Sigmoid colon (tissue), 7 donors: Measurements from ENCODE around the gene HDAC2. TPM values are rescaled to one million over a fixed set of nuclear protein-coding genes. Genes with fewer than 3 reads are reported as not detected.

ENCODE experiments used
- DNase-seq: peaks from one replicate; pipeline ENCODE4 v3.0.0-alpha.2; 2019
- H3K27ac ChIP-seq, 4 donors: fragments of 200-600 bp; sonication (generic); one replicate each; pipeline ENCODE4 v1.5.1; 2016 to 2019; ENCODE audit warnings: mild to moderate bottlenecking in 1 of 4
- H3K27me3 ChIP-seq, 3 donors: fragments of 200-600 bp; sonication (generic); one replicate each; pipeline ENCODE4 v1.5.1; 2019; ENCODE audit warnings: mild to moderate bottlenecking in 1 of 3
- H3K36me3 ChIP-seq, 4 donors: fragments of 200-600 bp; sonication (generic); one replicate each; pipeline ENCODE4 v1.5.1; 2016 to 2019
- H3K4me1 ChIP-seq, 4 donors: fragments of 200-600 bp; sonication (generic); one replicate each; pipeline ENCODE4 v1.5.1; 2017 to 2019
- H3K4me3 ChIP-seq, 4 donors: fragments of 200-600 bp; sonication (generic); one replicate each; pipeline ENCODE4 v1.5.1; 2017 to 2019; ENCODE audit warnings: mild to moderate bottlenecking in 2 of 4, moderate library complexity in 1 of 4
- H3K9me3 ChIP-seq, 4 donors: fragments of 200-600 bp in 3 of 4; sonication (generic) in 3 of 4; one replicate each; pipeline versions ENCODE4 v1.5.1 to v1.6.1; 2013 to 2019
- CTCF ChIP-seq, 4 experiments: fragments of 450-650 bp in 3 of 4; fragments of 200-600 bp in 1 of 4; IDR thresholded peaks; one replicate each; pipeline ENCODE4 v1.5.1; 2016 to 2019; ENCODE audit warnings: antibody characterized with exemption in 4 of 4, mild to moderate bottlenecking in 3 of 4, moderate library complexity in 2 of 4
- EP300 ChIP-seq, 4 donors: sonication (generic); formaldehyde crosslinking; IDR thresholded peaks; one replicate each; pipeline ENCODE4 v1.6.1; 2017; ENCODE audit warnings: antibody characterized with exemption in 4 of 4
- POLR2A ChIP-seq, 2 donors: fragments of 450-650 bp; IDR thresholded peaks; one replicate each; pipeline ENCODE4 v1.6.1; 2016; ENCODE audit warnings: antibody characterized with exemption in 2 of 2, mild to moderate bottlenecking in 2 of 2, moderate library complexity in 2 of 2
- POLR2AphosphoS5 ChIP-seq, 4 donors: sonication (generic); formaldehyde crosslinking; IDR thresholded peaks; one replicate each; pipeline ENCODE4 v1.6.1; 2017; ENCODE audit warnings: antibody characterized with exemption in 4 of 4
- WGBS, 2 donors: extraction: QIAGEN DNeasy Blood & Tissue Kit; methylation state at CpG; one replicate each; pipeline ENCODE4 v1.1.7; 2013; 5-methylcytosine and 5-hydroxymethylcytosine counted together
- intact Hi-C: fragments of 100-400 bp; cut with DNase I; formaldehyde crosslinking; loops from one replicate; pipeline ENCODE4 v1.15.1; 2023
- polyA plus RNA-seq, 3 donors: library from polyadenylated mRNA; stranded (reverse); fragments of 200-250 nt; gene quantifications; one replicate each; pipeline ENCODE4 v1.2.3, GENCODE V29; 2013
- total RNA-seq, 4 donors: library from RNA; depleted of rRNA; stranded (reverse); fragments of >200 nt; gene quantifications; one replicate each; pipeline ENCODE4 v1.1.0, GENCODE V29; 2016
- donor health status: healthy with polysubstance abuse.
- donor health status: Bipolar disorder and iron deficiency.
- donor health status: healthy.

The HDAC2 gene
- total and polyA plus RNA-seq, 7 donors, result 44.4 to 71.7 (median 63.7) TPM

- Histone ChIP-seq H3K9me3 (no peaks in the 10 kb centered on the region), H3K4me1 (no peaks in the 10 kb centered on the region), H3K4me3 (no peak overlapping the region), H3K27ac (no peak overlapping the region), H3K27me3 (no peaks in the 10 kb centered on the region), H3K36me3 (peaks cover 0 to 55% (median 3%) of the 10 kb centered on the region in 4 donors)
- TF ChIP-seq CTCF (IDR thresholded peaks at IDR 0.05), result no peak
- no peak for TF ChIP-seq EP300 (IDR thresholded peaks at IDR 0.05)
- TF ChIP-seq POLR2AphosphoS5 (IDR thresholded peaks at IDR 0.05), result no peak
- no peak for TF ChIP-seq POLR2A (IDR thresholded peaks at IDR 0.05)
- intact Hi-C loops, result no loop called here
- WGBS, 2 donors, result 82 to 96% methylated on average over 8 of the region's 8 CpGs
- DNase-seq, result no peak
Observed at GRCh38 chr6:113949499-113949898, 21.4 kb downstream of the HDAC2 start.

GRCh38 chr6:113944701-113945100 is 26.2 kb downstream of the HDAC2 start:
- H3K9me3 ChIP-seq, result no peaks in the 10 kb centered on the region
- H3K36me3 ChIP-seq, result peaks cover 3 to 74% (median 24%) of the 10 kb centered on the region in 4 donors
- TF ChIP-seq EP300 (IDR thresholded peaks at IDR 0.05) (no peak), POLR2AphosphoS5 (IDR thresholded peaks at IDR 0.05) (no peak), CTCF (IDR thresholded peaks at IDR 0.05) (no peak), POLR2A (IDR thresholded peaks at IDR 0.05) (no peak)
- no peak overlapping the region for H3K4me3 ChIP-seq
- intact Hi-C loops, result no loop called here
- no peaks in the 10 kb centered on the region for H3K27me3 ChIP-seq
- no peaks in the 10 kb centered on the region for H3K4me1 ChIP-seq
- H3K27ac ChIP-seq, result no peak overlapping the region
- 94 to 96% methylated on average over 2 of the region's 2 CpGs for WGBS, 2 donors
- no peak for DNase-seq

GRCh38 chr6:113939825-113940224 is 31.1 kb downstream of the HDAC2 start:
- intact Hi-C loops, result no loop called here
- no peak for TF ChIP-seq POLR2AphosphoS5 (IDR thresholded peaks at IDR 0.05)
- TF ChIP-seq POLR2A (IDR thresholded peaks at IDR 0.05), result no peak
- TF ChIP-seq CTCF (IDR thresholded peaks at IDR 0.05), result no peak
- TF ChIP-seq EP300 (IDR thresholded peaks at IDR 0.05), result no peak
- no peaks in the 10 kb centered on the region for H3K4me1 ChIP-seq
- H3K27ac ChIP-seq, result no peak overlapping the region
- no peaks in the 10 kb centered on the region for H3K9me3 ChIP-seq
- peaks cover 3 to 68% (median 22%) of the 10 kb centered on the region in 4 donors for H3K36me3 ChIP-seq
- H3K4me3 ChIP-seq, result no peak overlapping the region
- no peaks in the 10 kb centered on the region for H3K27me3 ChIP-seq
- DNase-seq, result no peak

GRCh38 chr6:113936093-113936934 is 34.6 kb downstream of the HDAC2 start:
- Histone ChIP-seq H3K9me3 (no peaks in the 10 kb centered on the region), H3K27ac (no peak overlapping the region), H3K4me1 (no peaks in the 10 kb centered on the region), H3K36me3 (peaks cover 0 to 33% (median 5%) of the 10 kb centered on the region in 4 donors), H3K4me3 (no peak overlapping the region), H3K27me3 (no peaks in the 10 kb centered on the region)
- WGBS, 2 donors, result 82 to 88% methylated on average over 6 of the region's 6 CpGs
- TF ChIP-seq POLR2A (IDR thresholded peaks at IDR 0.05) (no peak), CTCF (IDR thresholded peaks at IDR 0.05) (peak; percentile 20 to 78 (median 63))
- no peak for DNase-seq
- intact Hi-C loops, result no loop called here
